Gastroesophageal sphincter (tissue), 3 donors: ENCODE measurements around the gene APLF.

Experiments
- CTCF ChIP-seq, 4 experiments: fragments of 200-600 bp in 2 of 4; fragments of 450-650 bp in 2 of 4; sonication (generic) in 1 of 4; IDR thresholded peaks; one replicate each; pipeline ENCODE4 v1.5.1; 2017 to 2019; ENCODE audit warnings: antibody characterized with exemption in 4 of 4, mild to moderate bottlenecking in 2 of 4, moderate library complexity in 2 of 4
- POLR2A ChIP-seq, 2 donors: fragments of 450-650 bp; IDR thresholded peaks; one replicate each; pipeline ENCODE4 v1.6.1; 2017; ENCODE audit warnings: antibody characterized with exemption in 2 of 2, mild to moderate bottlenecking in 2 of 2, moderate library complexity in 1 of 2
- POLR2AphosphoS5 ChIP-seq: sonication (generic); formaldehyde crosslinking; IDR thresholded peaks from one replicate; pipeline ENCODE4 v1.6.1; 2017; ENCODE audit warnings: antibody characterized with exemption

- no peak for TF ChIP-seq CTCF (IDR thresholded peaks at IDR 0.05)
- TF ChIP-seq POLR2AphosphoS5 = no peak
- TF ChIP-seq POLR2A (IDR thresholded peaks at IDR 0.05) = no peak
Measured at GRCh38 chr2:68589963-68590362, 122.6 kb downstream of the APLF start.
